22Rv1 (cell line): ENCODE results near the gene ITPKB.

Experiments used
- CTCF ChIP-seq: fragments of 450-650 bp; IDR thresholded peaks from 2 replicates; pipeline ENCODE4 v1.5.1; 2017; ENCODE audit warnings: mild to moderate bottlenecking
- ZFX ChIP-seq: fragments of 450-650 bp; IDR thresholded peaks from 2 replicates; pipeline ENCODE4 v1.6.1; 2017; ENCODE audit warnings: antibody characterized with exemption, borderline replicate concordance

- no peak for TF ChIP-seq CTCF
- TF ChIP-seq ZFX, result no peak
Observed at GRCh38 chr1:226627924-226628611, 111.0 kb downstream of the ITPKB start.
